ENCODE results near the gene C2CD2. TPM values are rescaled to one million over a fixed set of nuclear protein-coding genes. Genes with fewer than 3 reads are reported as not detected.

The C2CD2 gene
- total RNA-seq, 4 donors from 2014 or later = 3.0 to 15.7 (median 7.4) TPM

DNA sequence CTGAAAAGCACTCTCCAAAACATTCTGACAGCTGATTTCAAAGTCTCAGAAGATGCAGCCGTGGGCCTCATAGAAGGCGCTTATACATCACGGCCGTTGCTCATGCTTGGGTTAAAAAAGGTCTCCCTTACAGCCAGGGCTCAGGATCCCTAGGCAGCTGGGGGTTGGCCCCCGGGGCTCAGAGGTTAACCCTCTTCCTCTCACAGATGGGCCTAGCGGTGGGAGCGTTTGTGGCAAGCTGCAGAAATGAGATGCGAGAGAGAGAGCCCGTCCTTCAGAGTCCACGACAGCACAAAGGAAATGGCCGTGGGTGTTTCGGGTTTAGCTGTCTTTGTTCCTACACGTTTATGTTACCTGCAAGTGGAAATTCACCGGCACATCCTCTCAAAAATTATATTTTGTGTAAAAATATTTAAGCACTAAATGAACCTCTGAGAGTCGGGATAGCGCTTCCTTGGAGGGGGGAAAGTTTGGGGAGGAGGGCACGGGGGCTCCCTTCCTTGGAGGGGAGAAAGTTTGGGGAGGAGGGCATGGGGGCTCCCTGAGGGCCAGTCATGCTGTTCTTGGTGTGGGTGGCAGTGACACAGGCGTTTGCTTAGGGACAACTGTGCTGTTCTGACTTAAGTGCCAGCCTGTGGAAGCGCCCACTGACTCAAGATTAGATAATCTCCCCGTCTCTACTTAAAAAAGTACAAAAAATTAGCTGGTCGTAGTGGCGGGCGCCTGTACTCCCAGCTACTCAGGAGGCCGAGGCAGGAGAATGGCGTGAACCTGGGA, 54.2 kb downstream of the C2CD2 start:
- H3K9me3 ChIP-seq = no peaks in the 10 kb centered on the region
- peaks cover 0 to 6% (median 0%) of the 10 kb centered on the region in 4 donors for H3K36me3 ChIP-seq
- no peak for DNase-seq
- H3K4me3 ChIP-seq = no peak overlapping the region
- peaks cover 0 to 7% (median 0%) of the 10 kb centered on the region in 4 donors for H3K4me1 ChIP-seq
- in situ Hi-C loops (cut with MboI; ENCODE audit: low pct_ligation_motif_present in 1 of 4, low pct_unique_long_range_greater_than_20kb in 1 of 4, low sequenced_read_pairs in 3 of 4) = loop anchor here in 1 of 4 donors (25.0 kb wide), 1 partner anchor 87 kb away; no protein-coding TSS in a partner anchor
- intact Hi-C loops (cut with DNase I; ENCODE audit: low total_unique reads) = no loop called here
- TF ChIP-seq POLR2A (IDR thresholded peaks at IDR 0.05) (no peak), EP300 (IDR thresholded peaks at IDR 0.05; ENCODE audit: low read depth) (no peak), POLR2AphosphoS5 (IDR thresholded peaks at IDR 0.05) (no peak)
- TF ChIP-seq, protein P1, sequence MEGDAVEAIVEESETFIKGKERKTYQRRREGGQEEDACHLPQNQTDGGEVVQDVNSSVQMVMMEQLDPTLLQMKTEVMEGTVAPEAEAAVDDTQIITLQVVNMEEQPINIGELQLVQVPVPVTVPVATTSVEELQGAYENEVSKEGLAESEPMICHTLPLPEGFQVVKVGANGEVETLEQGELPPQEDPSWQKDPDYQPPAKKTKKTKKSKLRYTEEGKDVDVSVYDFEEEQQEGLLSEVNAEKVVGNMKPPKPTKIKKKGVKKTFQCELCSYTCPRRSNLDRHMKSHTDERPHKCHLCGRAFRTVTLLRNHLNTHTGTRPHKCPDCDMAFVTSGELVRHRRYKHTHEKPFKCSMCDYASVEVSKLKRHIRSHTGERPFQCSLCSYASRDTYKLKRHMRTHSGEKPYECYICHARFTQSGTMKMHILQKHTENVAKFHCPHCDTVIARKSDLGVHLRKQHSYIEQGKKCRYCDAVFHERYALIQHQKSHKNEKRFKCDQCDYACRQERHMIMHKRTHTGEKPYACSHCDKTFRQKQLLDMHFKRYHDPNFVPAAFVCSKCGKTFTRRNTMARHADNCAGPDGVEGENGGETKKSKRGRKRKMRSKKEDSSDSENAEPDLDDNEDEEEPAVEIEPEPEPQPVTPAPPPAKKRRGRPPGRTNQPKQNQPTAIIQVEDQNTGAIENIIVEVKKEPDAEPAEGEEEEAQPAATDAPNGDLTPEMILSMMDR (IDR thresholded peaks at IDR 0.05) = no peak
- H3K27ac ChIP-seq = no peak overlapping the region
- WGBS, 2 donors (ENCODE audit: low coverage in 1 of 2) = 76 to 89% methylated on average over 12 to 25 of the region's 25 CpGs
- H3K27me3 ChIP-seq = no peaks in the 10 kb centered on the region

DNA sequence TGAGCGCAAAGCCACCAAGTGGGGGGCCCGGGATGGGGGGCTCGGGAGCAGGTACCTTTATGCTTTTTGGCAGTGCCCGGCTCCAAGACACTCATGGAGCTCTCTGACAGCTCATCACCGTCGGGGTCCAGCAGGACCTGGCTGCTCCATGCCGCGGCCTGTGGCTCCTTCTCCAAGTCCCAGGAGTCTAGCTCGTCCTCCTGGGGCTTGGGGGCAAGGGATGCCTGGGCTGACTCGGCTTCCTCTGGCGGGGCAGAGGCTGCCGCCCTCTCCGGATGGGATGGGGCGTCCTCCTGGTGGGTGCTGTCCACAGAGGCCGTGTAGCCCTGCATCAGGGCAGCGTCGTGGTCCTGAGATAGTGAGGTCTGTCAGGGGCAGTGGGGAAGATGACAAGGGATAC, 54.8 kb downstream of the C2CD2 start:
- no peak overlapping the region for H3K27ac ChIP-seq
- intact Hi-C loops (cut with DNase I; ENCODE audit: low total_unique reads) (no loop called here), in situ Hi-C loops (cut with MboI; ENCODE audit: low pct_ligation_motif_present in 1 of 4, low pct_unique_long_range_greater_than_20kb in 1 of 4, low sequenced_read_pairs in 3 of 4) (no loop called here)
- no peak for DNase-seq
- H3K9me3 ChIP-seq = no peaks in the 10 kb centered on the region
- H3K4me1 ChIP-seq = peaks cover 0 to 7% (median 0%) of the 10 kb centered on the region in 4 donors
- WGBS, 2 donors (ENCODE audit: low coverage in 1 of 2) = 93% methylated on average over 15 of the region's 17 CpGs; no CpG with 5 or more reads in 1 of the 2 donors
- no peaks in the 10 kb centered on the region for H3K27me3 ChIP-seq
- no peak overlapping the region for H3K4me3 ChIP-seq
- no peak for TF ChIP-seq POLR2AphosphoS5 (IDR thresholded peaks at IDR 0.05)
- no peak for TF ChIP-seq EP300 (IDR thresholded peaks at IDR 0.05; ENCODE audit: low read depth)
- TF ChIP-seq, protein P1 (IDR thresholded peaks at IDR 0.05) = no peak
- TF ChIP-seq POLR2A (IDR thresholded peaks at IDR 0.05) = no peak
- peaks cover 0 to 6% (median 0%) of the 10 kb centered on the region in 4 donors for H3K36me3 ChIP-seq

DNA sequence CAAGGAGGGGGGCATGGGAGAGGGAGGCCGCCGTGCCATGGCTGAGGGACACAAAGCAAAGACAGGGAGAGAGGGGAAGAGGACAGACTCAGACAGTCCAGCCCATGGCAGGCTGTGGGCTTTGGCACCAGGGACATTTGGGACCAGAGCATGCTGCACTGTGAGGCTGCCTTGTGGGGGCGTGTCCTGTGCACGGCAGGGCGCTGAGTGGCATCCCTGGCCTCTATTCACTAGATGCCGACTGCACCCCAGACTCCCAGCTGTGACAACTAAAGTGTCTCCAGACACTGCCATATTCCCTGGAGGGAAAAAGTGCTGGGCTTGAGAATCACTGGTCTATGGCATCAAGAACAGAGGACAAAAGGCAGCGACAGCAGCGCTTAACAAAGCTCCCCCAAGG, 56.1 kb downstream of the C2CD2 start:
- TF ChIP-seq EP300 (IDR thresholded peaks at IDR 0.05; ENCODE audit: low read depth) = no peak
- no peak for TF ChIP-seq POLR2A (IDR thresholded peaks at IDR 0.05)
- TF ChIP-seq, protein P1 (IDR thresholded peaks at IDR 0.05) = no peak
- TF ChIP-seq POLR2AphosphoS5 (IDR thresholded peaks at IDR 0.05) = no peak
- Histone ChIP-seq H3K4me1 (peaks cover 0 to 7% (median 0%) of the 10 kb centered on the region in 4 donors), H3K36me3 (peaks cover 0 to 6% (median 0%) of the 10 kb centered on the region in 4 donors), H3K4me3 (no peak overlapping the region), H3K27ac (no peak overlapping the region), H3K9me3 (no peaks in the 10 kb centered on the region), H3K27me3 (no peaks in the 10 kb centered on the region)
- in situ Hi-C loops (cut with MboI; ENCODE audit: low pct_ligation_motif_present in 1 of 4, low pct_unique_long_range_greater_than_20kb in 1 of 4, low sequenced_read_pairs in 3 of 4) (no loop called here), intact Hi-C loops (cut with DNase I; ENCODE audit: low total_unique reads) (no loop called here)
- WGBS, 2 donors (ENCODE audit: low coverage in 1 of 2) = 96% methylated on average over 7 of the region's 8 CpGs; no CpG with 5 or more reads in 1 of the 2 donors
- DNase-seq = no peak

DNA sequence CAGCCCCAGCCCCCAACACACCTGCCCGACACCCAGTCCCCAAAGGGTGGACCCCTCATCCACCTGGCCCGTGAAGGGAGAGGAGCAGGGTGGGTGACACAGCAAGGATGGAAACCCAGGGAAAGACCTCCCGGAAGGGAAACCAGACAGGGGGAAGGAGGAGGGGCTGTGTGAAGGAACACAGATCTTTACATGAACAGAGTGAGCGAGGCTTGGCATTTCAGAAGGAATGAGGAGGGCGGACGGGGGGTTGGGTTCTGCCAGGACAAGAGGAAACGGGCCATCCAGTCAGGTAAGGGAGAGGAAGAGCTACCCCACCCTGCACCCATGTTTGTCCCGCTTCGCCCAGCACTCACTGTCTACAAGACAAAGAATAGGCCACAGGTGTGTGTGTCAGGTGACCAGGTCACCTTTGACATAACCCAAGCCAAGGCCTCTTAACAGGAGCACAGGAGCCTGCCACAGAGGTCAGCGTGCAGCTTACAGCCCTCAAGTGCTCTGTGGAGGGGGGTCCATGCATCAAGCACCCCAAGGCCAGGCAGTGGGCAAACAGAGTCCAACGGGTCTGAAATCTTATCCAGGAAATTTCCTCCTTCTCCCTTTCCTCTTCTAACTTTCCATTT, 56.7 kb downstream of the C2CD2 start:
- H3K36me3 ChIP-seq = peaks cover 0 to 6% (median 0%) of the 10 kb centered on the region in 4 donors

More for the DNA sequence above, 56.7 kb downstream of the C2CD2 start:
- H3K4me3 ChIP-seq = no peak overlapping the region
- no peak overlapping the region for H3K27ac ChIP-seq
- H3K9me3 ChIP-seq = no peaks in the 10 kb centered on the region
- WGBS, 2 donors (ENCODE audit: low coverage in 1 of 2) = 79 to 100% methylated on average over 1 to 11 of the region's 11 CpGs
- no peaks in the 10 kb centered on the region for H3K27me3 ChIP-seq
- no peak for DNase-seq
- in situ Hi-C loops (cut with MboI; ENCODE audit: low pct_ligation_motif_present in 1 of 4, low pct_unique_long_range_greater_than_20kb in 1 of 4, low sequenced_read_pairs in 3 of 4) = no loop called here
- peaks cover 0 to 7% (median 0%) of the 10 kb centered on the region in 4 donors for H3K4me1 ChIP-seq
- intact Hi-C loops (cut with DNase I; ENCODE audit: low total_unique reads) = no loop called here
- TF ChIP-seq EP300 (IDR thresholded peaks at IDR 0.05; ENCODE audit: low read depth) = no peak
- TF ChIP-seq, protein P1 (IDR thresholded peaks at IDR 0.05) = no peak
- TF ChIP-seq POLR2AphosphoS5 (IDR thresholded peaks at IDR 0.05) = no peak
- TF ChIP-seq POLR2A (IDR thresholded peaks at IDR 0.05) = no peak

All from transverse colon (tissue), 4 donors.